Measurements from ENCODE around the gene NCF4.

NCF4 gene

DNA sequence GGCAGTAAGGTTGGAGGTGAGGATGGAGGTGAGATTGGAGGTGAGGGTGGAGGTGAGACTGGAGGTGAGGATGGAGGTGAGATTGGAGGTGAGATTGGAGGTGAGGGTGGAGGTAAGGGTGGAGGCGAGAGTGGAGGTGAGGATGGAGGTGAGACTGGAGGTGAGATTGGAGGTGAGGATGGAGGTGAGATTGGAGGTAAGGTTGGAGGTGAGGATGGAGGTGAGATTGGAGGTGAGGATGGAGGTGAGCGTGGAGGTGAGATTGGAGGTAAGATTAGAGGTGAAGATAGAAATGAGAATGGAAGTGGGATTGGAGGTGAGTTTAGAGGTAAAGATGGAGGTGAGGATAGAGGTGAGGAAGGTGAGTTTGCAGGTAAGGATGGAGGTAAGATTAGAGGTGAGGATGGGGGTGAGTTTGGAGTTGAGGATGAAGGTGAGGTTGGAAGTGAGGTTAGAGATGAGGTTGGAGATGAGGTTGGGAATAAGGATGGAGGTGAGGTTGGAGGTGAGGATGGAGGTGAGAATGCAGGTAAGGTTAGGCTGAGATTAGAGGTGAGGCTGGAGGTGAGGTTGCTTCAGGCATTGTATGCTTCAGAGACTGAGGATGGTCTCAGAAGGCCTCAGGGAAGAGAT, 12.2 kb downstream of the NCF4 start:
- H3K4me3 ChIP-seq (ENCODE audit: low read depth, low read length) = no peak overlapping the region
- TF ChIP-seq, protein P1, sequence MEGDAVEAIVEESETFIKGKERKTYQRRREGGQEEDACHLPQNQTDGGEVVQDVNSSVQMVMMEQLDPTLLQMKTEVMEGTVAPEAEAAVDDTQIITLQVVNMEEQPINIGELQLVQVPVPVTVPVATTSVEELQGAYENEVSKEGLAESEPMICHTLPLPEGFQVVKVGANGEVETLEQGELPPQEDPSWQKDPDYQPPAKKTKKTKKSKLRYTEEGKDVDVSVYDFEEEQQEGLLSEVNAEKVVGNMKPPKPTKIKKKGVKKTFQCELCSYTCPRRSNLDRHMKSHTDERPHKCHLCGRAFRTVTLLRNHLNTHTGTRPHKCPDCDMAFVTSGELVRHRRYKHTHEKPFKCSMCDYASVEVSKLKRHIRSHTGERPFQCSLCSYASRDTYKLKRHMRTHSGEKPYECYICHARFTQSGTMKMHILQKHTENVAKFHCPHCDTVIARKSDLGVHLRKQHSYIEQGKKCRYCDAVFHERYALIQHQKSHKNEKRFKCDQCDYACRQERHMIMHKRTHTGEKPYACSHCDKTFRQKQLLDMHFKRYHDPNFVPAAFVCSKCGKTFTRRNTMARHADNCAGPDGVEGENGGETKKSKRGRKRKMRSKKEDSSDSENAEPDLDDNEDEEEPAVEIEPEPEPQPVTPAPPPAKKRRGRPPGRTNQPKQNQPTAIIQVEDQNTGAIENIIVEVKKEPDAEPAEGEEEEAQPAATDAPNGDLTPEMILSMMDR (conservative IDR thresholded peaks at IDR 0.05; ENCODE audit: low read depth, low read length) = no peak
- no peak for DNase-seq (ENCODE audit: low read depth)

DNA sequence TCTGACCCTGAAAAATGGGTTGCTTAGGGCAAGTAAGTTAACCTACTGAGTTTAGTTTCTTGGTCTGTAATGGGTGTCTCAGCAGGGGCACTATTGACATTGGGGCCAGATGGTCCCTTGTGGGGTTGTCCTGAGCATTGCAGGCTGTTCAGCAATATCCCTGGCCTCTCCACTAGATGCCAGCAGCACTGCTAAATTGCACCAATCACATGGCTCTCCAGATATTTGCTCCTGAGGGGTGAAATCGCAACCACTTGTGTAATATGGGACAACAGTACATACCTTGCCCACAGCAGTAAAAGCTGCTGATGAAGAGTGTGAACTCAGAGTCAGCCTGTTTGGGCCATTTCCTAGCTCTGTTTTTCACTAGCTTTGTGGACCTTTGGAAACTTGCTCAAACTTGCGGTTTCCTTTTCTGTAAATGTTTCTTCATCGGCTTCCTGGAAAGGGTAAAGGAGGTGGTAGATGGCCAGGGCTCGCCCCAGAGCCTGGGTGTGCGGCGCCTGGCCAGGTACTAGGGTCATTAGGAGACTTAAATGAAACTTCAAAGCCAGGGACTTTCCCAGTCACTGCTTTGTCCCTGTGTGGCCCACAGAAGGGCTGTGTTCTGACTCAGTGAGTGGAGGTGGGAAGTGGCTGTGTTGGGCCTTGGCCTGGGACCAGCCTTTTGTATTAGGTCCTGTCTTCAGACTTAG, 13.0 kb downstream of the NCF4 start:
- DNase-seq (ENCODE audit: low read depth) = peak; percentile 78
- TF ChIP-seq, protein P1 (conservative IDR thresholded peaks at IDR 0.05; ENCODE audit: low read depth, low read length) = peak; percentile 75
- no peak overlapping the region for H3K4me3 ChIP-seq (ENCODE audit: low read depth, low read length)

DNA sequence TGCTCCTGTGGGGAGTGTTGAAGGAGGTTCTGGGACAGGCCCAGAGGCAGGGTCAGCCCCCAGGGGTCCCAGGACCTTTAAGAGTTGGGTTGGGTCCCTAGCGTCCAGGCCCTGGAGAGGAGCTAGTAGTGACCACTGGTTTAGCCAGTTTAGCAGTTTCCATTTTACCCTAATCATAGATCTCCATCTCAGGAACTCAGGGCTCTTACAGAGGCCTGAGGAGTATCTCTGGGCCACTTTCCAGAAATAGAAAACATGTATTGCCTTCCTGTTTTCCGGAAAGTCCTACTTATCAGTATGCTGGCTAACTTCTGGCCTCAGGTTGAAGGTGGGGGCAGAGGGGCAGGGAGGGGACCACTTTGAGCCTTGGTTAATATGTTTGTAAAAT, 13.5 kb downstream of the NCF4 start:
- TF ChIP-seq, protein P1 (conservative IDR thresholded peaks at IDR 0.05; ENCODE audit: low read depth, low read length) = no peak
- no peak overlapping the region for H3K4me3 ChIP-seq (ENCODE audit: low read depth, low read length)
- no peak for DNase-seq (ENCODE audit: low read depth)

DNA sequence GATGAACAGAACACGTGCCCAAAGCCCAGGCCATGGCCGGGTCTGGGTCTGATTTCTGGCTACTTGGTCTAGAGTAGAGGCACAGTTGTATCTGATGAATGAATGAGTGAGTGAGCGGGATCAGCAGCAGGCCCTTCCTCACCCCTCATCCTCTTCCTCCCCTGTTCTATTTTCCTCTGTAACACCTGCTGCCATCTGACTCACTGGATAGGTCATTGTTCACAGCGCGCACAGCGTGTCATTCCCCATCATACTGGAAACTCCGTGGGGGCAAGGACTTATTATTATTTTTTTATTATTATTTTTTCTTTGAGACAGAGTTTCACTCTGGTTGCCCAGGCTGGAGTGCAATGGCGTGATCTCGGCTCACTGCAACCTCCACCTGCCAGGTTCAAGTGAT, 13.9 kb downstream of the NCF4 start:
- H3K4me3 ChIP-seq (ENCODE audit: low read depth, low read length) = no peak overlapping the region
- DNase-seq (ENCODE audit: low read depth) = no peak
- TF ChIP-seq, protein P1 (conservative IDR thresholded peaks at IDR 0.05; ENCODE audit: low read depth, low read length) = no peak

DNA sequence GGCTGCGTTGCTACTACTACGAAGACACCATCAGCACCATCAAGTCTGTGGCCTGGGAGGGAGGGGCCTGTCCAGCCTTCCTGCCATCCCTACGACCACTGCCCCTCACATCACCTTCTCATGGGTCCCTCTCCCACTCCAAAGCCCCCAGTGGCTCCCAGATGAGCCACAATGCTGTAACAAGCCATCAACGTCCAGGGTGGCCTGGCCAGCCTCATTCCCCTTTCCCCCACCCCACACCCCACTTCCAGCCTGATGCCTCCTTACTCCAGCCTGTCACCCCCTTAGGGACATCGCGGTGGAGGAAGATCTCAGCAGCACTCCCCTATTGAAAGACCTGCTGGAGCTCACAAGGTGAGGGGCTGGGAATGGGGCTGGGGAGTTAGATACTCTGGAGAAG, 14.9 kb downstream of the NCF4 start:
- no peak for DNase-seq (ENCODE audit: low read depth)

DNA sequence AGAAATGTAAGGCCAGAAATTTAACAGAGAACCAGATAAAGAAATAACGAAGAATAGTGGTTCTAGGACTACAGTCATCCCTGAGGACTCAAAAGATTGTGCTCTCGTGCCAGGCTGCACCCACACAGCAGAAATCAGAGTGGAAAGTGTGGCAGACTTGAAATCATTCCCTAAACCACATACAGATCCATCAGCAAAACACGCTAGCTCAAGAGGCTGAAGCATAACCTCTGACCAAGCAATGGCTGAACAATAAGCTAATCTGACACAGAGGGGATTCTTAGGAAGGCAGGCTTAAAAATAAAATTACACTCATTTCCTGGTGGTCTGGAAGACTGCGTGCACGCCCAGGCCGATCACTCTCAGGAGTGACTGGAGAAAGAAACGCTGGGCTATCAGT, 19.0 kb downstream of the NCF4 start:
- DNase-seq (ENCODE audit: low read depth) = no peak
- H3K4me3 ChIP-seq (ENCODE audit: low read depth, low read length) = no peak overlapping the region
- TF ChIP-seq, protein P1 (conservative IDR thresholded peaks at IDR 0.05; ENCODE audit: low read depth, low read length) = no peak

More for the DNA sequence above, 14.9 kb downstream of the NCF4 start:
- TF ChIP-seq, protein P1 (conservative IDR thresholded peaks at IDR 0.05; ENCODE audit: low read depth, low read length) = no peak
- no peak overlapping the region for H3K4me3 ChIP-seq (ENCODE audit: low read depth, low read length)
